HG03025 (cell line): ENCODE data around the gene CNNM4.
A peak's percentile ranks its signal among the peaks of the same experiment; 100 is the strongest.

Experiments used
- ATAC-seq: cut with Tn5 transposase; IDR thresholded peaks from one replicate; pipeline ENCODE4 v1.9.1; 2021; ENCODE audit warnings: mild to moderate bottlenecking, moderate library complexity; ENCODE audit not compliant: unreplicated experiment, low FRiP score

Gene CNNM4

GRCh38 chr2:96760036-96760985 is at the start of gene CNNM4:
CNNM4 (plus strand) TSS chr2:96760902; CDS start chr2:96761000, 98 bp downstream.
- ATAC-seq: peak; percentile 65

- ATAC-seq: no peak
Measured at GRCh38 chr2:96710985-96711384, 49.7 kb upstream of the CNNM4 start.

GRCh38 chr2:96715658-96716057 is 45.0 kb upstream of the CNNM4 start:
- no peak for ATAC-seq

- ATAC-seq: no peak
Measured at GRCh38 chr2:96716388-96716787, 44.3 kb upstream of the CNNM4 start.

- no peak for ATAC-seq
Measured at GRCh38 chr2:96726131-96726530, 34.6 kb upstream of the CNNM4 start.

GRCh38 chr2:96727431-96727830 is 33.3 kb upstream of the CNNM4 start:
- no peak for ATAC-seq

- ATAC-seq: no peak
Measured at GRCh38 chr2:96729748-96730147, 31.0 kb upstream of the CNNM4 start.

GRCh38 chr2:96730212-96730611 is 30.5 kb upstream of the CNNM4 start:
- ATAC-seq: no peak

- ATAC-seq: no peak
Measured at GRCh38 chr2:96733931-96734330, 26.8 kb upstream of the CNNM4 start.

- ATAC-seq: no peak
Measured at GRCh38 chr2:96734880-96735583, 25.7 kb upstream of the CNNM4 start.

GRCh38 chr2:96737251-96737650 is 23.5 kb upstream of the CNNM4 start:
- no peak for ATAC-seq

GRCh38 chr2:96737831-96738230 is 22.9 kb upstream of the CNNM4 start:
- no peak for ATAC-seq

- ATAC-seq: no peak
Measured at GRCh38 chr2:96739076-96739632, 21.5 kb upstream of the CNNM4 start.

GRCh38 chr2:96739633-96740428 is 20.9 kb upstream of the CNNM4 start, which contains the start of gene LMAN2L:
LMAN2L (minus strand) TSS chr2:96740064; CDS start chr2:96740040, 24 bp downstream.
- ATAC-seq: peak; percentile 98

- ATAC-seq: no peak
Measured at GRCh38 chr2:96747061-96747617, 13.6 kb upstream of the CNNM4 start.

GRCh38 chr2:96751800-96752199 is 8.9 kb upstream of the CNNM4 start:
- no peak for ATAC-seq

GRCh38 chr2:96753661-96754282 is 6.9 kb upstream of the CNNM4 start:
- no peak for ATAC-seq

GRCh38 chr2:96754317-96754716 is 6.4 kb upstream of the CNNM4 start:
- no peak for ATAC-seq

- ATAC-seq: no peak
Measured at GRCh38 chr2:96756788-96757476, 3.8 kb upstream of the CNNM4 start.
